ENCODE data around the gene G6PD. TPM values are rescaled to one million over a fixed set of nuclear protein-coding genes. Genes with fewer than 3 reads are reported as not detected.
"Not testable (repeated sequence)": the region's sequence is repeated elsewhere in the genome, so short reads cannot be mapped to it uniquely, and the experiment has no call there.

Gene G6PD
- total and polyA plus RNA-seq, 9 donors, result 18.0 to 115 (median 50.9) TPM

DNA sequence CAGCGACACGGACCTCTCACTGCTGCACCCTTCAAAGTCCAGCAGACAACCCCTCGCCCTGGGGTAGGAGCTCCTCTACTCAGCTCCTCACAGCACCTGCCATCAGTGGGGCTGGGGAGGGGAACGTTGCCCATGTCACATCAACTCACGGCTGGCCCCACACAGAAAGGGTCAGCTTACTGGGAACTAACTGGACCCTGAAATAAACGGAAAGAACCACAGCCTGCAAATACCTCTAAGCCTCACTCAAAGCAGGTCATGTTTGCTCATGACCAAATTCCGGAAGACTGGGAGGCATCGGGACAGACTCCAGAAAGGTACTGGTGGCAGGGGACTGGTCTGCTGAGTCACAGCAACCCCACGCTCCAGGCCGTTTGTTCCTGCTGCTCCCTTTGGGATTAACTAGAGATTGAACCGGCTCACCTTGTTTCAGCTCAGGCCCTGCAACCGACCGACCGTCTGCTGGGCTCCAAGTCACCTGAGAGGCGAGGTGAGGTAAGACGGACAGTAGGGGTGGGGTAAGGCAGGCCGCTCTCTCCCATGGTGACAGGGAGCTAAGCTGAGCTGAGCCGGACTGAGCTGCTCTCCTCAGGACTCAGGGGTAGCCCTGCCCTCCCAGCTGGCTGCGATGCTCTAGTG, 5.6 kb downstream of the G6PD start:
- no peaks in the 10 kb centered on the region for H3K36me3 ChIP-seq
- H3K4me3 ChIP-seq, result no peak overlapping the region
- TF ChIP-seq POLR2A (IDR thresholded peaks at IDR 0.05), result no peak
- TF ChIP-seq, protein P1, sequence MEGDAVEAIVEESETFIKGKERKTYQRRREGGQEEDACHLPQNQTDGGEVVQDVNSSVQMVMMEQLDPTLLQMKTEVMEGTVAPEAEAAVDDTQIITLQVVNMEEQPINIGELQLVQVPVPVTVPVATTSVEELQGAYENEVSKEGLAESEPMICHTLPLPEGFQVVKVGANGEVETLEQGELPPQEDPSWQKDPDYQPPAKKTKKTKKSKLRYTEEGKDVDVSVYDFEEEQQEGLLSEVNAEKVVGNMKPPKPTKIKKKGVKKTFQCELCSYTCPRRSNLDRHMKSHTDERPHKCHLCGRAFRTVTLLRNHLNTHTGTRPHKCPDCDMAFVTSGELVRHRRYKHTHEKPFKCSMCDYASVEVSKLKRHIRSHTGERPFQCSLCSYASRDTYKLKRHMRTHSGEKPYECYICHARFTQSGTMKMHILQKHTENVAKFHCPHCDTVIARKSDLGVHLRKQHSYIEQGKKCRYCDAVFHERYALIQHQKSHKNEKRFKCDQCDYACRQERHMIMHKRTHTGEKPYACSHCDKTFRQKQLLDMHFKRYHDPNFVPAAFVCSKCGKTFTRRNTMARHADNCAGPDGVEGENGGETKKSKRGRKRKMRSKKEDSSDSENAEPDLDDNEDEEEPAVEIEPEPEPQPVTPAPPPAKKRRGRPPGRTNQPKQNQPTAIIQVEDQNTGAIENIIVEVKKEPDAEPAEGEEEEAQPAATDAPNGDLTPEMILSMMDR (IDR thresholded peaks at IDR 0.05), result no peak
- TF ChIP-seq EP300 (IDR thresholded peaks at IDR 0.05), result no peak
- H3K27ac ChIP-seq, result peak overlapping the region in 1 of 2 donors; percentile 64
- intact Hi-C loops (cut with DNase I), result no loop called here
- H3K27me3 ChIP-seq, result no peaks in the 10 kb centered on the region
- no peaks in the 10 kb centered on the region for H3K9me3 ChIP-seq
- H3K4me1 ChIP-seq (ENCODE audit: insufficient read depth), result peaks cover 14% of the 10 kb centered on the region
- WGBS, 3 donors, result 82 to 85% (median 83%) methylated on average over 19 of the region's 19 CpGs
- no peak for DNase-seq

DNA sequence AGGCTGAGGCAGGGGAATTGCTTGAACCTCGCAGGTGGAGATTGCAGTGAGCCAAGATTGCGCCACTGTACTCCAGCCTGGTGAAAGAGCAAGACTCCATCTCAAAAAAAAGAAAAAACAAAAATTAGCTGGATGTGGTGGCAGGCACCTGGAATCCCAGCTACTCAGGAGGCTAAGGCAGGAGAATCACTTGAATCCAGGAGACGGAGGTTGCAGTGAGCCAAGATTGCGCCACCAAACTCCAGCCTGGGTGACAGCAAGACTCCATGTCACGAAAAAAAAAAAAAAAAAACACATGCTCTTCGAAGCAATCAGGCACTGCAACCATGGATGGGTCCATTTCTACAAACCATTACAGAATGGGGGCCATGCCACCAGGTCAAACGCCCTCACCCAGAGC, 6.3 kb downstream of the G6PD start:
- H3K36me3 ChIP-seq; H3K27ac ChIP-seq; H3K9me3 ChIP-seq; intact Hi-C loops (cut with DNase I); H3K27me3 ChIP-seq; DNase-seq; H3K4me3 ChIP-seq: not testable (repeated sequence)
- H3K4me1 ChIP-seq (ENCODE audit: insufficient read depth), result peaks cover 14% of the 10 kb centered on the region
- WGBS, 3 donors, result 78 to 80% (median 79%) methylated on average over 7 of the region's 7 CpGs

DNA sequence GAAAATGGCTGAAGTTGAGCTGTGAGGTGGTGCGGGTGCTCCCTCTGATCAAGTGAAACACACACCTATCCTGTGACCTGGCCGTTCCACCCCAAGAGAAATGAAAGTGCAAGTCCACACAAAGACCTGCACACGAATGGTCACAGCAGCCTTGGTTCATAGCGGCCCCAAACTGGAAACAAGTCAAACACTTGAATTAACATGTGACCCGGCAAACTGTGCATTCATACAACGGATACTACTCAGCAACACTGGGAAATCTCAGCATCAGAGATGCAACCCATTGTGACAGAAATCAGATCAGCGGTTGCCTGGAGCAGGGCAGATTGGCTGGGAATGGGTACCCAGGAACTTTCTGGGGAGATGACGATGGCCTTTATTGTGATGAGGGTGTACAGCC, 7.6 kb downstream of the G6PD start:
- Histone ChIP-seq H3K36me3 (no peaks in the 10 kb centered on the region), H3K27ac (no peak overlapping the region), H3K27me3 (no peaks in the 10 kb centered on the region), H3K4me1 (ENCODE audit: insufficient read depth) (peaks cover 17% of the 10 kb centered on the region), H3K4me3 (no peak overlapping the region), H3K9me3 (no peaks in the 10 kb centered on the region)
- TF ChIP-seq, protein P1 (IDR thresholded peaks at IDR 0.05), result no peak
- TF ChIP-seq EP300 (IDR thresholded peaks at IDR 0.05) (no peak), POLR2A (IDR thresholded peaks at IDR 0.05) (no peak)
- DNase-seq, result no peak
- intact Hi-C loops (cut with DNase I), result no loop called here
- 74 to 85% (median 76%) methylated on average over 8 of the region's 8 CpGs for WGBS, 3 donors

DNA sequence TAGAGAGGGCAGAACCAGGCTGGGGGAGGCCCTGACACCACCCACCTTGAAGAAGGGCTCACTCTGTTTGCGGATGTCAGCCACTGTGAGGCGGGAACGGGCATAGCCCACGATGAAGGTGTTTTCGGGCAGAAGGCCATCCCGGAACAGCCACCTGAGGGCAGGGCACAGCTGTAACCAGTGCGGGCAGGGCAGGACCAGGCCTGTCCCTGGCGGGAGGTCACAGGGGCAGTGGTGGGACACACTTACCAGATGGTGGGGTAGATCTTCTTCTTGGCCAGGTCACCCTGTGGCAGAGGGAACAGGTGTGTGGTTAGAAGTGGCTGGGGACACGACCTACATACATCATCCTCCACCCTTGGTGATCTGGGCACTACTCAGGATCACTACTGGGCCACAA, 10.8 kb downstream of the G6PD start:
- intact Hi-C loops (cut with DNase I), result no loop called here
- DNase-seq, result no peak
- TF ChIP-seq EP300 (IDR thresholded peaks at IDR 0.05) (no peak), POLR2A (IDR thresholded peaks at IDR 0.05) (no peak)
- TF ChIP-seq, protein P1 (IDR thresholded peaks at IDR 0.05), result no peak
- no peaks in the 10 kb centered on the region for H3K27me3 ChIP-seq
- H3K4me1 ChIP-seq (ENCODE audit: insufficient read depth), result peaks cover 3% of the 10 kb centered on the region
- no peaks in the 10 kb centered on the region for H3K36me3 ChIP-seq
- 71 to 84% (median 77%) methylated on average over 9 of the region's 9 CpGs for WGBS, 3 donors
- H3K27ac ChIP-seq, result no peak overlapping the region
- no peak overlapping the region for H3K4me3 ChIP-seq
- no peaks in the 10 kb centered on the region for H3K9me3 ChIP-seq

DNA sequence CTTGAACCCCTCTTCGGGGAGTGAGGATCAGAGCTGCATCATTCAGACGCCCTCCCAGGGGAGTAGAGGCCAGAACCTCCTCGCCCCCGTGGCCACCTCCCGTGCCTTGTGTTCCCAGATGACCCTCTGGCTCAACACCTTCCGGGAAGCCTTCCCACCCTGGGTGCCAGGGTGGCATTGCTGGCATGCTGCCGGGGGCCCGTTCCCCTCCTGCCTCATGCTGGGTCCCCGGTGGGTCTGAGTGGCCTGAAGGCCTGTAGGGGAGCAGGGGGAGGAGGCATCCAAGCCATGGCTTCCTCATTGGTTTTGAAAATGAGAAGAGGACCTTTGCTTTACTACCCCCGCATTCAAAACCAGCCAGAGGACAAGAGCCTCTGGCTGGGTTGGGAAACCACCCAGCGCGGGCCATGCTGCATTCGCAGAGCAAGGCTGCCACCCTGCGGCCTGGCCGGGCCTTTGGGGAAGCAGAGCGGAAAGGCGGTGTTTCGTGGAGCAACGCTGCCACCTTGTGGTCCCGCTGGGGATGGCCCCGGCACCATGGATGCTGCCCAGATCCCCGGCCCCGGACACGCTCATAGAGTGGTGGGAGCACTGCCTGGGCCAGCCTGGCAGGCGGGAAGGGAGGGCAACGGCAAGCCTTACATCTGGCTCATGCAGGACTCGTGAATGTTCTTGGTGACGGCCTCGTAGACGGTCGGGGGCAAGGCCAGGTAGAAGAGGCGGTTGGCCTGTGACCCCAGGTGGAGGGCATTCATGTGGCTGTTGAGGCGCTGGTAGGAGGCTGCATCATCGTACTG, 11.9 kb downstream of the G6PD start:
- H3K27me3 ChIP-seq, result no peaks in the 10 kb centered on the region
- no peaks in the 10 kb centered on the region for H3K9me3 ChIP-seq
- no peak overlapping the region for H3K4me3 ChIP-seq
- peaks cover 3% of the 10 kb centered on the region for H3K4me1 ChIP-seq (ENCODE audit: insufficient read depth)
- intact Hi-C loops (cut with DNase I), result loop anchor here in 1 of 4 donors (5.0 kb wide), 1 partner anchor 132 kb away; no protein-coding TSS in a partner anchor
- TF ChIP-seq POLR2A (IDR thresholded peaks at IDR 0.05), result peak; percentile 20
- TF ChIP-seq EP300 (IDR thresholded peaks at IDR 0.05), result no peak
- TF ChIP-seq, protein P1 (IDR thresholded peaks at IDR 0.05), result peak; percentile 98 to 99 (median 99)
- peak; percentile 87 to 93 (median 92) for DNase-seq
- no peaks in the 10 kb centered on the region for H3K36me3 ChIP-seq
- peak overlapping the region in 1 of 2 donors; percentile 34 for H3K27ac ChIP-seq
- 18 to 27% (median 23%) methylated on average over 28 to 34 of the region's 34 CpGs for WGBS, 3 donors
